CD8-positive, alpha-beta memory T cell (primary cell): ENCODE measurements around the gene CLCN3. TPM values are rescaled to one million over a fixed set of nuclear protein-coding genes. Genes with fewer than 3 reads are reported as not detected.
"Not testable (repeated sequence)": the region's sequence is repeated elsewhere in the genome, so short reads cannot be mapped to it uniquely, and the experiment has no call there.

Experiments
- CTCF ChIA-PET: fragments of 350-600 bp; sonication (Branson Sonifier 250); formaldehyde crosslinking; loops from one replicate; lab custom pipeline; 2021; ENCODE audit warnings: antibody characterized with exemption; lab: Charles Lee
- POLR2A ChIA-PET: fragments of 350-600 bp; sonication (Branson Sonifier 250); formaldehyde crosslinking; loops from one replicate; lab custom pipeline; 2021; ENCODE audit warnings: antibody characterized with exemption; lab: Charles Lee
- DNase-seq, 5 donors: peaks; one replicate each; pipeline versions ENCODE4 v3.0.0 to v3.0.0-alpha.2; 2020 to 2022; ENCODE audit warnings: mixed read lengths in 1 of 5
- H3K27ac ChIP-seq: one replicate; pipeline ENCODE4 v1.7.0; 2013; ENCODE audit warnings: low read depth, mild to moderate bottlenecking, low read length, moderate library complexity
- H3K27me3 ChIP-seq: 2 replicates; pipeline ENCODE4 v1.7.0; 2013; ENCODE audit warnings: low read length, mild to moderate bottlenecking; ENCODE audit not compliant: insufficient read depth, poor library complexity, severe bottlenecking
- H3K36me3 ChIP-seq: 2 replicates; pipeline ENCODE4 v1.7.0; 2013; ENCODE audit warnings: mild to moderate bottlenecking, low read length, moderate library complexity; ENCODE audit not compliant: insufficient read depth
- H3K4me1 ChIP-seq: 2 replicates; pipeline ENCODE4 v1.7.0; 2013; ENCODE audit warnings: mild to moderate bottlenecking, low read length, moderate library complexity; ENCODE audit not compliant: insufficient read depth
- H3K4me3 ChIP-seq: 2 replicates; pipeline ENCODE4 v1.7.0; 2013; ENCODE audit warnings: mild to moderate bottlenecking, low read length
- H3K9me3 ChIP-seq: 2 replicates; pipeline ENCODE4 v1.7.0; 2013; ENCODE audit warnings: mild to moderate bottlenecking, low read length
- H3K27ac Mint-ChIP-seq, 8 donors: one replicate each; pipeline ENCODE4 v1.8.0; 2020 to 2021; ENCODE audit warnings: mixed read lengths in 8 of 8, mild to moderate bottlenecking in 6 of 8, inconsistent platforms in 3 of 8, moderate library complexity in 3 of 8
- H3K27me3 Mint-ChIP-seq, 2 donors: one replicate each; pipeline ENCODE4 v1.8.0; 2020 to 2021; ENCODE audit warnings: mixed read lengths in 2 of 2, mild to moderate bottlenecking in 1 of 2, moderate library complexity in 1 of 2
- H3K36me3 Mint-ChIP-seq, 3 donors: one replicate each; pipeline ENCODE4 v1.8.0; 2020 to 2021; ENCODE audit warnings: mixed read lengths in 3 of 3, inconsistent platforms in 1 of 3, mild to moderate bottlenecking in 1 of 3
- H3K4me1 Mint-ChIP-seq, 3 donors: one replicate each; pipeline ENCODE4 v1.8.0; 2020 to 2021; ENCODE audit warnings: mixed read lengths in 3 of 3, inconsistent platforms in 1 of 3, mild to moderate bottlenecking in 1 of 3
- H3K4me3 Mint-ChIP-seq, 7 donors: one replicate each; pipeline ENCODE4 v1.8.0; 2020 to 2021; ENCODE audit warnings: mixed read lengths in 7 of 7, mild to moderate bottlenecking in 6 of 7, moderate library complexity in 4 of 7, inconsistent platforms in 2 of 7
- H3K9me3 Mint-ChIP-seq, 5 donors: one replicate each; pipeline ENCODE4 v1.8.0; 2020 to 2022; ENCODE audit warnings: mixed read lengths in 5 of 5, mild to moderate bottlenecking in 3 of 5, moderate library complexity in 2 of 5, inconsistent platforms in 1 of 5
- polyA plus RNA-seq: library from polyadenylated mRNA; unstranded; fragments of 300-500 nt; fragmentation: Illumina TruSeq; gene quantifications from one replicate; pipeline ENCODE4 v1.2.3, GENCODE V29; 2021
- total RNA-seq, 2 experiments: library from RNA; stranded (reverse); gene quantifications; one replicate each; pipeline ENCODE4 v1.2.3, GENCODE V29; 2021

Gene CLCN3
- total and polyA plus RNA-seq, 3 experiments from 2014 or later: 12.8 to 24.5 (median 23.3) TPM

GRCh38 chr4:169720529-169720928, 100.2 kb downstream of the CLCN3 start:
- ChIA-PET POLR2A (no interaction called here), CTCF (no interaction called here)

GRCh38 chr4:169723207-169723965, 103.0 kb downstream of the CLCN3 start:
- Mint-ChIP-seq H3K36me3 (peaks cover 0 to 33% (median 6%) of the 10 kb centered on the region in 3 donors), H3K4me1 (no peaks in the 10 kb centered on the region), H3K27ac (peak overlapping the region in 1 of 8 donors; percentile 30), H3K27me3 (no peaks in the 10 kb centered on the region), H3K9me3 (no peaks in the 10 kb centered on the region), H3K4me3 (no peak overlapping the region)
- POLR2A ChIA-PET: no interaction called here
- Histone ChIP-seq H3K4me3 (no peak overlapping the region), H3K4me1 (no peaks in the 10 kb centered on the region), H3K27me3 (no peaks in the 10 kb centered on the region), H3K36me3 (no peaks in the 10 kb centered on the region), H3K9me3 (no peaks in the 10 kb centered on the region), H3K27ac (no peak overlapping the region)
- no peak for DNase-seq
- CTCF ChIA-PET: interaction anchor here (0.9 to 2.3 kb wide), 2 partner anchors 103 to 110 kb away, joined by 3 to 10 read pairs; partner anchors contain the start of genes CLCN3 and NEK1

More at GRCh38 chr4:169720529-169720928, 100.2 kb downstream of the CLCN3 start:
- H3K9me3 Mint-ChIP-seq: no peaks in the 10 kb centered on the region
- no peaks in the 10 kb centered on the region for H3K4me1 Mint-ChIP-seq
- no peaks in the 10 kb centered on the region for H3K27me3 Mint-ChIP-seq
- no peak for DNase-seq
- H3K27ac ChIP-seq: no peak overlapping the region
- H3K9me3 ChIP-seq: no peaks in the 10 kb centered on the region
- no peaks in the 10 kb centered on the region for H3K27me3 ChIP-seq
- H3K27ac Mint-ChIP-seq: peak overlapping the region in 1 of 8 donors; percentile 75
- no peaks in the 10 kb centered on the region for H3K4me1 ChIP-seq
- H3K4me3 ChIP-seq: no peak overlapping the region
- H3K36me3 Mint-ChIP-seq: peaks cover 0 to 42% (median 11%) of the 10 kb centered on the region in 3 donors
- no peak overlapping the region for H3K4me3 Mint-ChIP-seq
- H3K36me3 ChIP-seq: no peaks in the 10 kb centered on the region

GRCh38 chr4:169724260-169724659, 103.9 kb downstream of the CLCN3 start:
- Mint-ChIP-seq H3K4me1 (no peaks in the 10 kb centered on the region), H3K36me3 (peaks cover 0 to 30% (median 6%) of the 10 kb centered on the region in 3 donors), H3K27me3 (no peaks in the 10 kb centered on the region), H3K9me3 (no peaks in the 10 kb centered on the region), H3K27ac (no peak overlapping the region), H3K4me3 (no peak overlapping the region)
- Histone ChIP-seq H3K4me3 (no peak overlapping the region), H3K4me1 (no peaks in the 10 kb centered on the region), H3K36me3 (no peaks in the 10 kb centered on the region), H3K27ac (no peak overlapping the region), H3K27me3 (no peaks in the 10 kb centered on the region), H3K9me3 (no peaks in the 10 kb centered on the region)
- ChIA-PET POLR2A (no interaction called here), CTCF (interaction anchor here (1.1 to 2.3 kb wide), 2 partner anchors 10 to 111 kb away, joined by 5 to 10 read pairs; partner anchors contain the start of gene NEK1)
- no peak for DNase-seq

GRCh38 chr4:169727616-169728015, 107.2 kb downstream of the CLCN3 start:
- Histone ChIP-seq H3K9me3 (no peaks in the 10 kb centered on the region), H3K27ac (no peak overlapping the region), H3K4me1 (no peaks in the 10 kb centered on the region), H3K27me3 (no peaks in the 10 kb centered on the region), H3K36me3 (peaks cover 6% of the 10 kb centered on the region), H3K4me3 (no peak overlapping the region)
- Mint-ChIP-seq H3K4me1 (no peaks in the 10 kb centered on the region), H3K4me3 (no peak overlapping the region), H3K27ac (peak overlapping the region in 1 of 8 donors; percentile 21), H3K9me3 (no peaks in the 10 kb centered on the region), H3K27me3 (no peaks in the 10 kb centered on the region), H3K36me3 (peaks cover 0 to 34% (median 13%) of the 10 kb centered on the region in 3 donors)
- no peak for DNase-seq
- CTCF ChIA-PET: interaction anchor here (1.2 kb wide), 1 partner anchor 114 kb away, joined by 4 read pairs; no protein-coding TSS in a partner anchor
- POLR2A ChIA-PET: interaction anchor here (0.5 kb wide), 1 partner anchor 921 kb away, joined by 3 read pairs; no protein-coding TSS in a partner anchor

GRCh38 chr4:169730564-169730963, 110.2 kb downstream of the CLCN3 start:
- no peak overlapping the region for H3K27ac ChIP-seq
- no peaks in the 10 kb centered on the region for H3K4me1 Mint-ChIP-seq
- ChIA-PET POLR2A (no interaction called here), CTCF (no interaction called here)
- H3K27me3 ChIP-seq: no peaks in the 10 kb centered on the region
- peaks cover 6% of the 10 kb centered on the region for H3K36me3 ChIP-seq
- no peaks in the 10 kb centered on the region for H3K9me3 Mint-ChIP-seq
- H3K4me3 Mint-ChIP-seq: no peak overlapping the region
- no peaks in the 10 kb centered on the region for H3K4me1 ChIP-seq
- H3K9me3 ChIP-seq: no peaks in the 10 kb centered on the region
- H3K4me3 ChIP-seq: no peak overlapping the region
- no peak overlapping the region for H3K27ac Mint-ChIP-seq
- DNase-seq: no peak
- H3K27me3 Mint-ChIP-seq: no peaks in the 10 kb centered on the region
- peaks cover 0 to 48% (median 17%) of the 10 kb centered on the region in 3 donors for H3K36me3 Mint-ChIP-seq

GRCh38 chr4:169738604-169739003, 118.2 kb downstream of the CLCN3 start:
- POLR2A ChIA-PET, H3K27me3 ChIP-seq, CTCF ChIA-PET: not testable (repeated sequence)

GRCh38 chr4:169741569-169741968, 121.2 kb downstream of the CLCN3 start:
- no peak overlapping the region for H3K27ac ChIP-seq
- no peaks in the 10 kb centered on the region for H3K9me3 ChIP-seq
- DNase-seq: no peak
- CTCF ChIA-PET: no interaction called here
- peaks cover 14 to 66% (median 16%) of the 10 kb centered on the region in 3 donors for H3K36me3 Mint-ChIP-seq
- H3K9me3 Mint-ChIP-seq: no peaks in the 10 kb centered on the region
- no peak overlapping the region for H3K4me3 ChIP-seq
- peaks cover 0 to 5% (median 0%) of the 10 kb centered on the region in 3 donors for H3K4me1 Mint-ChIP-seq
- no peaks in the 10 kb centered on the region for H3K27me3 Mint-ChIP-seq
- peaks cover 13% of the 10 kb centered on the region for H3K36me3 ChIP-seq
- H3K4me3 Mint-ChIP-seq: no peak overlapping the region
- peak overlapping the region in 1 of 8 donors; percentile 66 for H3K27ac Mint-ChIP-seq
- no peaks in the 10 kb centered on the region for H3K4me1 ChIP-seq
- POLR2A ChIA-PET: no interaction called here
- H3K27me3 ChIP-seq: no peaks in the 10 kb centered on the region

More at GRCh38 chr4:169738604-169739003, 118.2 kb downstream of the CLCN3 start:
- not testable (repeated sequence) for H3K27me3 Mint-ChIP-seq, H3K4me1 ChIP-seq, H3K27ac ChIP-seq, H3K4me3 Mint-ChIP-seq, H3K9me3 Mint-ChIP-seq, H3K4me3 ChIP-seq, H3K4me1 Mint-ChIP-seq, H3K9me3 ChIP-seq, DNase-seq
- Mint-ChIP-seq H3K27ac (peak overlapping the region in 1 of 8 donors; percentile 5), H3K36me3 (peaks cover 17 to 64% (median 20%) of the 10 kb centered on the region in 3 donors)
- H3K36me3 ChIP-seq: peaks cover 13% of the 10 kb centered on the region

- Mint-ChIP-seq H3K36me3 (peaks cover under 1 to 61% (median 14%) of the 10 kb centered on the region in 3 donors), H3K27me3 (no peaks in the 10 kb centered on the region), H3K27ac (no peak overlapping the region), H3K4me3 (no peak overlapping the region), H3K9me3 (no peaks in the 10 kb centered on the region), H3K4me1 (peaks cover 0 to 12% (median 0%) of the 10 kb centered on the region in 3 donors)
- DNase-seq: no peak
- Histone ChIP-seq H3K4me1 (no peaks in the 10 kb centered on the region), H3K36me3 (peaks cover under 1% of the 10 kb centered on the region), H3K27ac (no peak overlapping the region), H3K9me3 (no peaks in the 10 kb centered on the region), H3K4me3 (no peak overlapping the region), H3K27me3 (no peaks in the 10 kb centered on the region)
- CTCF ChIA-PET: no interaction called here
- POLR2A ChIA-PET: no interaction called here
Observed at GRCh38 chr4:169744601-169745000, 124.2 kb downstream of the CLCN3 start.
